Natural killer cell treated with Interleukin-12 subunit alpha and Interleukin-12 subunit beta and Interleukin-15 and Interleukin-18, amount 100 ng/mL, for 72 hours (primary cell): ENCODE measurements around the gene CISD2. TPM values are rescaled to one million over a fixed set of nuclear protein-coding genes. Genes with fewer than 3 reads are reported as not detected.
"Not testable (repeated sequence)": the region's sequence is repeated elsewhere in the genome, so short reads cannot be mapped to it uniquely, and the experiment has no call there.

Experiments used
- ATAC-seq, 2 donors: fragments of 150-1000 bp; cut with Tn5 transposase in 1 of 2; sonication (Bioruptor Pico), chemical (Tn5 transposase) in 1 of 2; 2 replicates each; pipeline ENCODE4 v1.10.0; 2021
- DNase-seq: peaks from one replicate; pipeline ENCODE4 v3.0.0; 2022; ENCODE audit warnings: low spot score
- H3K27ac Mint-ChIP-seq, 2 donors: 1 replicate in 1 of 2; 2 replicates in 1 of 2; pipeline ENCODE4 v1.8.0; 2022; ENCODE audit warnings: mixed read lengths in 2 of 2, mild to moderate bottlenecking in 1 of 2, moderate library complexity in 1 of 2
- H3K27me3 Mint-ChIP-seq, 2 donors: 1 replicate in 1 of 2; 2 replicates in 1 of 2; pipeline ENCODE4 v1.8.0; 2022; ENCODE audit warnings: mixed read lengths in 2 of 2
- H3K36me3 Mint-ChIP-seq: one replicate; pipeline ENCODE4 v1.8.0; 2022; ENCODE audit warnings: mixed read lengths
- H3K4me1 Mint-ChIP-seq, 2 donors: 1 replicate in 1 of 2; 2 replicates in 1 of 2; pipeline ENCODE4 v1.8.0; 2022; ENCODE audit warnings: low read depth in 2 of 2, mixed read lengths in 2 of 2, mild to moderate bottlenecking in 1 of 2
- H3K4me3 Mint-ChIP-seq: one replicate; pipeline ENCODE4 v1.8.0; 2022; ENCODE audit warnings: mixed read lengths
- H3K9me3 Mint-ChIP-seq: 2 replicates; pipeline ENCODE4 v1.8.0; 2022; ENCODE audit warnings: mixed read lengths
- total RNA-seq, 2 donors: library from RNA; stranded (reverse); gene quantifications; one replicate each; pipeline ENCODE4 v1.2.3, GENCODE V29; 2022

CISD2 gene
- total RNA-seq, 2 donors from 2014 or later: 26.8 to 31.1 TPM

- H3K27me3 Mint-ChIP-seq, H3K4me3 Mint-ChIP-seq, ATAC-seq, H3K9me3 Mint-ChIP-seq, DNase-seq, H3K4me1 Mint-ChIP-seq, H3K27ac Mint-ChIP-seq, H3K36me3 Mint-ChIP-seq: not testable (repeated sequence)
Measured at GRCh38 chr4:102897610-102898009, 28.8 kb downstream of the CISD2 start.

- Mint-ChIP-seq H3K4me1 (no peaks in the 10 kb centered on the region), H3K4me3 (no peak overlapping the region), H3K27me3 (no peaks in the 10 kb centered on the region), H3K36me3 (no peaks in the 10 kb centered on the region), H3K27ac (no peak overlapping the region), H3K9me3 (no peaks in the 10 kb centered on the region)
- no peak for ATAC-seq
- no peak for DNase-seq
Measured at GRCh38 chr4:102901804-102902203, 33.0 kb downstream of the CISD2 start.

- Mint-ChIP-seq H3K27ac (no peak overlapping the region), H3K4me3 (no peak overlapping the region), H3K27me3 (no peaks in the 10 kb centered on the region), H3K36me3 (peaks cover 34% of the 10 kb centered on the region), H3K9me3 (peaks cover 18% of the 10 kb centered on the region), H3K4me1 (no peaks in the 10 kb centered on the region)
- ATAC-seq: no peak
- DNase-seq: no peak
Measured at GRCh38 chr4:102918859-102919258, 50.1 kb downstream of the CISD2 start.

GRCh38 chr4:102919697-102920096 lies 50.9 kb downstream of the CISD2 start:
- not testable (repeated sequence) for H3K27me3 Mint-ChIP-seq, DNase-seq, ATAC-seq, H3K4me3 Mint-ChIP-seq, H3K4me1 Mint-ChIP-seq, H3K27ac Mint-ChIP-seq
- H3K36me3 Mint-ChIP-seq: peaks cover 28% of the 10 kb centered on the region
- peaks cover 14% of the 10 kb centered on the region for H3K9me3 Mint-ChIP-seq

- Mint-ChIP-seq H3K4me1 (no peaks in the 10 kb centered on the region), H3K36me3 (peaks cover 5% of the 10 kb centered on the region)
Measured at GRCh38 chr4:102935716-102936115, 66.9 kb downstream of the CISD2 start.

GRCh38 chr4:102938063-102938462 lies 69.3 kb downstream of the CISD2 start:
- H3K4me3 Mint-ChIP-seq, DNase-seq, H3K9me3 Mint-ChIP-seq, H3K4me1 Mint-ChIP-seq, H3K36me3 Mint-ChIP-seq, ATAC-seq, H3K27ac Mint-ChIP-seq: not testable (repeated sequence)
- H3K27me3 Mint-ChIP-seq: peaks cover 5 to 20% of the 10 kb centered on the region in 2 donors

More at GRCh38 chr4:102935716-102936115, 66.9 kb downstream of the CISD2 start:
- no peaks in the 10 kb centered on the region for H3K9me3 Mint-ChIP-seq
- peaks cover 4 to 20% of the 10 kb centered on the region in 2 donors for H3K27me3 Mint-ChIP-seq
- H3K4me3 Mint-ChIP-seq: no peak overlapping the region
- ATAC-seq (no peak), DNase-seq (peak; percentile 57)
- H3K27ac Mint-ChIP-seq: no peak overlapping the region

Other genes with a start within 250 kb of the CISD2 start
- gene MANBA, start 108.0 kb upstream of the CISD2 start, total RNA-seq: 10 to 100 TPM; 14.7 to 15.5 TPM
- gene UBE2D3, start 41.4 kb upstream of the CISD2 start, total RNA-seq: 100 to 1,000 TPM; 400 to 403 TPM
- under 1 TPM in 1 of 2 donors, not detected in 1; 0.43 TPM for gene SLC9B1, start 150.7 kb downstream of the CISD2 start, total RNA-seq
- 10 to 100 TPM; 19.6 to 46.6 TPM for gene SLC9B2, start 207.8 kb downstream of the CISD2 start, total RNA-seq
- gene BDH2, start 230.8 kb downstream of the CISD2 start, total RNA-seq: 10 to 100 TPM in 1 of 2 donors, 1 to 10 TPM in 1; 9.1 to 13.5 TPM